ENCODE measurements around the gene RELN. TPM values are rescaled to one million over a fixed set of nuclear protein-coding genes. Genes with fewer than 3 reads are reported as not detected.

Gene RELN
- total and polyA plus RNA-seq, 10 of the 15 experiments (the other 5 are each of a cell fraction or from before 2014, with no cell fraction given), result 0.11 to 0.21 TPM; not detected in 8

GRCh38 chr7:103936558-103936957 is 52.9 kb downstream of the RELN start:
- no peak overlapping the region for H2AFZ ChIP-seq (ENCODE audit: control insufficient read depth, low read depth, low read length)
- ChIA-PET CTCF (no interaction called here), POLR2A (no interaction called here), SMC1A (ENCODE audit: uncharacterized antibody, unreplicated experiment) (no interaction called here), RAD21 (ENCODE audit: unreplicated experiment) (no interaction called here)
- no peak for TF ChIP-seq SUPT20H (IDR thresholded peaks at IDR 0.05; ENCODE audit: borderline replicate concordance, control insufficient read depth, low read depth, low read length)
- no peak for TF ChIP-seq ZNF622 (IDR thresholded peaks at IDR 0.05)
- TF ChIP-seq BRCA1 (IDR thresholded peaks at IDR 0.05; ENCODE audit: low read depth, low read length), result no peak
- no peak for TF ChIP-seq IRF3 (IDR thresholded peaks at IDR 0.05)
- no peak for TF ChIP-seq NR2C1 (IDR thresholded peaks at IDR 0.05)
- no peak for TF ChIP-seq NR2F1 (conservative IDR thresholded peaks at IDR 0.05)
- ATAC-seq (no peak), FAIRE-seq (no peak), DNase-seq (ENCODE audit: low read depth, low spot score) (no peak)
- no peak overlapping the region for H3K9ac ChIP-seq (ENCODE audit: control insufficient read depth, insufficient read depth, low read length)
- H3K79me2 ChIP-seq (ENCODE audit: control insufficient read depth, insufficient read depth, low read length), result no peaks in the 10 kb centered on the region
- H3K4me1 ChIP-seq (ENCODE audit: control insufficient read depth, insufficient read depth, low read length), result no peaks in the 10 kb centered on the region
- no peaks in the 10 kb centered on the region for H3K9me3 ChIP-seq (replicated peaks; ENCODE audit: control insufficient read depth, insufficient read depth, low read length)
- no peaks in the 10 kb centered on the region for H3K36me3 ChIP-seq (ENCODE audit: control insufficient read depth in 2 of 2, insufficient read depth in 2 of 2, low read length in 1 of 2)
- no TSS peak for BruUV-seq (replicated peaks)
- no peak overlapping the region for H3K4me2 ChIP-seq (ENCODE audit: control insufficient read depth, insufficient read depth)
- H3K4me3 ChIP-seq, result no peak overlapping the region
- no peaks in the 10 kb centered on the region for H4K20me1 ChIP-seq (ENCODE audit: control insufficient read depth, insufficient read depth)
- in situ Hi-C loops (cut with MboI) (no loop called here), intact Hi-C loops (cut with micrococcal nuclease; ENCODE audit: unreplicated experiment) (no loop called here)
- 10% methylated on average over 2 of the region's 2 CpGs for WGBS (ENCODE audit: insufficient coverage, insufficient replicate concordance, low lambda C conversion rate, missing lambda C conversion rate)
- H3K27me3 ChIP-seq (replicated peaks in 1 of 2; ENCODE audit: control insufficient read depth in 2 of 2, insufficient read depth in 2 of 2, low read length in 1 of 2), result no peaks in the 10 kb centered on the region; a peak in 1 of 4 replicates
- no peak overlapping the region for H3K27ac ChIP-seq (ENCODE audit: control insufficient read depth, insufficient read depth)

- ChIA-PET CTCF (no interaction called here), POLR2A (no interaction called here)
- ATAC-seq, result no peak
- TF ChIP-seq RELB (IDR thresholded peaks at IDR 0.05; ENCODE audit: low read depth) (no peak), ZNF207 (IDR thresholded peaks at IDR 0.05; ENCODE audit: borderline replicate concordance) (no peak), CEBPZ (IDR thresholded peaks at IDR 0.05; ENCODE audit: low read depth, low read length) (no peak)
Observed at GRCh38 chr7:103934508-103934907, 55.0 kb downstream of the RELN start.

More at GRCh38 chr7:103934508-103934907, 55.0 kb downstream of the RELN start:
- BruUV-seq (replicated peaks), result no TSS peak
- Histone ChIP-seq H3K36me3 (ENCODE audit: control insufficient read depth in 2 of 2, insufficient read depth in 2 of 2, low read length in 1 of 2) (no peaks in the 10 kb centered on the region), H3K4me3 (no peak overlapping the region), H3K4me2 (ENCODE audit: control insufficient read depth, insufficient read depth) (no peak overlapping the region), H3K9ac (ENCODE audit: control insufficient read depth, insufficient read depth, low read length) (no peak overlapping the region), H3K27me3 (replicated peaks in 1 of 2; ENCODE audit: control insufficient read depth in 2 of 2, insufficient read depth in 2 of 2, low read length in 1 of 2) (no peaks in the 10 kb centered on the region; a peak in 1 of 4 replicates), H3K4me1 (ENCODE audit: control insufficient read depth, insufficient read depth, low read length) (no peaks in the 10 kb centered on the region), H2AFZ (ENCODE audit: control insufficient read depth, low read depth, low read length) (no peak overlapping the region), H3K27ac (ENCODE audit: control insufficient read depth, insufficient read depth) (no peak overlapping the region), H3K79me2 (ENCODE audit: control insufficient read depth, insufficient read depth, low read length) (no peaks in the 10 kb centered on the region), H3K9me3 (replicated peaks; ENCODE audit: control insufficient read depth, insufficient read depth, low read length) (no peaks in the 10 kb centered on the region), H4K20me1 (ENCODE audit: control insufficient read depth, insufficient read depth) (no peaks in the 10 kb centered on the region)
- FAIRE-seq (no peak), DNase-seq (ENCODE audit: low read depth, low spot score) (no peak)
- RAD21 ChIA-PET (ENCODE audit: unreplicated experiment), result interaction anchor here (0.6 kb wide), 1 partner anchor 261 kb away, joined by 3 read pairs; no protein-coding TSS in a partner anchor
- in situ Hi-C loops (cut with MboI), result no loop called here
- intact Hi-C loops (cut with micrococcal nuclease; ENCODE audit: unreplicated experiment), result no loop called here
- SMC1A ChIA-PET (ENCODE audit: uncharacterized antibody, unreplicated experiment), result no interaction called here
- WGBS (ENCODE audit: insufficient coverage, insufficient replicate concordance, low lambda C conversion rate, missing lambda C conversion rate), result 20% methylated on average over 1 of the region's 1 CpG

All from GM12878 (cell line).